Epithelial cell of proximal tubule (primary cell): ENCODE results near the gene CDH13. TPM values are rescaled to one million over a fixed set of nuclear protein-coding genes. Genes with fewer than 3 reads are reported as not detected.

Source experiments
- DNase-seq: peaks from one replicate; pipeline ENCODE4 v3.0.0-alpha.2; 2011; ENCODE audit warnings: low read depth
- H3K4me3 ChIP-seq: 2 replicates; pipeline ENCODE4 v1.5.1; 2011; ENCODE audit warnings: low read depth, mild to moderate bottlenecking, low read length
- CTCF ChIP-seq: conservative IDR thresholded peaks from 2 replicates; pipeline ENCODE4 v1.5.1; 2012; ENCODE audit warnings: low read depth, mild to moderate bottlenecking, low read length
- total RNA-seq: library from RNA; depleted of rRNA; stranded (reverse); fragments of >200 nt; gene quantifications from 2 replicates; pipeline ENCODE4 v1.2.3, GENCODE V29; 2015

The CDH13 gene
- total RNA-seq, 1 donor from 2014 or later: 85.4 TPM

DNA sequence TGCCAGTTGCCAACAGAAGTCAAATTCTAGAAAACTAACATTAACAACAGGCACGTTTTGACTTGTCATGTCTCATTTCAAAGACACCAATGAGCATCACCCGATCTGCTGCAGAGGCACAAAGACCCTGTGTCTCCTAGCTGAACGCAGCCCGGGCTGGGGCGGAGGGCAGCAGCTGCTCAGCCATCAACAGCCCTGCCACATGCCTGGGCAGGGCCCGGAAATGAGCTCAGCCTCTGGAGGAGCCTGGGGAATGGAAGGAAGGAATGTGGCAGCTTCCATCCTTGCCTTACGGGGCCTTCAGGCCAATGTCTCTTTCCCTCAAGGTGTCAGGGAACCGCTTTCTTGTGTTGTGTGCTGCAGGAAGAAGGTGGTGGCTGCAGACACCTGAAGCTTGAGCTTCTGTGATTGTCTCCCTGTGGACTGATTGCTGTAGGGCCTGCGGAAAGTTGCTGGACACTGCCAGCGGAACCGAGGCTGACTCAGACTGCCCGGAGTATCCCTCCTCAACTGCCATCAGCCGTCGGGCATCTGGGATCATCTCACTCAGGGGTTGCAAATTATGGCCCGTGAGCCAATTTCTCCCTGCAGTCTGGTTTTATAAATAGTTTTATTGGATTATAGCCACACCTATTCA is 7.3 kb downstream of the CDH13 start:
- no peak for DNase-seq
- no peak overlapping the region for H3K4me3 ChIP-seq
- TF ChIP-seq CTCF: no peak

GRCh38 chr16:82634955-82635610 is 8.3 kb downstream of the CDH13 start:
- no peak overlapping the region for H3K4me3 ChIP-seq
- DNase-seq: no peak
- TF ChIP-seq CTCF: no peak

- no peak for TF ChIP-seq CTCF
- DNase-seq: peak; percentile 45
- H3K4me3 ChIP-seq: no peak overlapping the region
Measured at GRCh38 chr16:82636485-82636884, 9.7 kb downstream of the CDH13 start.

- H3K4me3 ChIP-seq: no peak overlapping the region
- no peak for TF ChIP-seq CTCF
- DNase-seq: no peak
Measured at GRCh38 chr16:82636958-82637357, 10.2 kb downstream of the CDH13 start.

DNA sequence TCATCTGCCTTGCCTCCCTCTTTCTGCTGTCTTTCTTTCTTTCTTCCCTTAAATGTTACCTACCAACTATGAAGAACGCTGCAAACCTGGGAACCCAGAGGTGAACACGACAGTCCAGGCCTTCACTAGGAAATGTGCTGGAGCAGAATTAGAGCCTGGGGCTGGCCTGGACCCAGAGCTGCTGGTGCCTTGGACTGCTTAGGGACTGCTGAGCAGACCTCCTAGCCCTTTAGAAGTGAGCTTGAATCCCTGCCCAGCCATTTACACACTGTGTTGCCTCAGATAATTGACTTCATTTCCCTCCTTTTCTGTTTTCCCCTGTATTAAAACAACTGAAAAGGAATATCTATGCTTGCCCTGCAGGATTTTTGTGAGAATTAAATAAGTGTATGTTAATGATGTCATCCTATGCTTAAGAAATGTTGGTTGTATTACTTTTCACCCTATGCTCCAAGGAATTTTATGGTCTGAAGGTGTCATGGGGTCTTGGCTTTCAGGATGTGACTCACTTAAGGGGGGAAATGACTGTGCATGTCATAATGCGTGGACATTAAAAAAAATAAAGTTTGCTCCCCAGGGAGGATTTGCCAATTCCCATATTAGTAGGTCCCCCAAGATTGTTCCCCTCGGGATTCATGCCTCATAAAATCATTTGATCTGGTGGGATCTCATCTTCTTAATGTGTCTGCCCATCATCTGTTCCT is 11.5 kb downstream of the CDH13 start:
- TF ChIP-seq CTCF: no peak
- no peak overlapping the region for H3K4me3 ChIP-seq
- peak; percentile 68 for DNase-seq

- DNase-seq: no peak
- no peak for TF ChIP-seq CTCF
- no peak overlapping the region for H3K4me3 ChIP-seq
Measured at GRCh38 chr16:82639263-82639662, 12.5 kb downstream of the CDH13 start.
